ENCODE results near the gene ANKRD18B. TPM values are rescaled to one million over a fixed set of nuclear protein-coding genes. Genes with fewer than 3 reads are reported as not detected.
"Not testable (repeated sequence)": the region's sequence is repeated elsewhere in the genome, so short reads cannot be mapped to it uniquely, and the experiment has no call there.

The ANKRD18B gene
- total RNA-seq, 3 donors from 2014 or later, result 0.49 to 1.7 TPM; not detected in 1

DNA sequence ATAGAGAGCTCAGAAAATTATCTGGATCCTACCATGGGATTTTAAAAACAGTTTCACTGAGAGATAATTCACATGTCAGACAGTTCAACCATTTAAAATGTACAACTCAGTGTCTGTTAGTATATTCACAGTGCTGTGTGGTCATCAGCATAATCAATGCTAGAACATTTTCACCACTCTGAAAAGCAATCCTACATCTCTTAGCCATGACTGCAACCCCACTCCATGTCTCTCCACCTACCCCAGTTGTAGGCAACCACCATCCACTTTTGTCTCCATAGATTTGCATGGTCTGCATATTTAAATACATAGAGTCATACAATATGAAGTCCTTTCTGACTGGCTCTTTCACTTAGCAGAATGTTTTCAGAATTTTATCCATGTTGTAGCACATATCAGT lies 27.1 kb downstream of the ANKRD18B start:
- H3K9me3 ChIP-seq; ATAC-seq; H3K4me1 ChIP-seq (ENCODE audit: low read depth); H3K36me3 ChIP-seq (ENCODE audit: low read depth); DNase-seq; intact Hi-C loops (cut with DNase I, micrococcal nuclease); H3K4me3 ChIP-seq: not testable (repeated sequence)

DNA sequence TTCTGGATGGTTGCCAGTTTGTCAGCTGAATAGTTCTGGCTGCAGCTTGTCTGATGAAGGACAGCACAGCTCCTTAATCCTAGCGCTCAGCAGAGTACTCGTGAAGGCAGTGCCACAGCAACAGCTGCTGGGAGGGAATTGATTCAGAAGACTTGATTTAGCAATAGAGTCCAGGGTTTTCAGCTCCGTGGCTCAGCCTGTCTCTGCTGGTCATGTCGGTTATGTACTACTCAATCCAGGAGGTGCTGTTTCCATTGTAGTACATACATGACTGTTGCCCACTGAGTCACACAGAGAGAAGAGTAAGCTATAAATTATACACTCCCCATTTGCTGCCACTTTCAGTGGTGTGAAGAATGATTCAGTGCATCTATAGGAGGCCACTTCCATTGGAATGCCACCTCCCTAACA lies 28.3 kb downstream of the ANKRD18B start:
- ATAC-seq; H3K36me3 ChIP-seq (ENCODE audit: low read depth); DNase-seq; H3K9me3 ChIP-seq; H3K4me3 ChIP-seq; H3K4me1 ChIP-seq (ENCODE audit: low read depth); intact Hi-C loops (cut with DNase I, micrococcal nuclease): not testable (repeated sequence)

DNA sequence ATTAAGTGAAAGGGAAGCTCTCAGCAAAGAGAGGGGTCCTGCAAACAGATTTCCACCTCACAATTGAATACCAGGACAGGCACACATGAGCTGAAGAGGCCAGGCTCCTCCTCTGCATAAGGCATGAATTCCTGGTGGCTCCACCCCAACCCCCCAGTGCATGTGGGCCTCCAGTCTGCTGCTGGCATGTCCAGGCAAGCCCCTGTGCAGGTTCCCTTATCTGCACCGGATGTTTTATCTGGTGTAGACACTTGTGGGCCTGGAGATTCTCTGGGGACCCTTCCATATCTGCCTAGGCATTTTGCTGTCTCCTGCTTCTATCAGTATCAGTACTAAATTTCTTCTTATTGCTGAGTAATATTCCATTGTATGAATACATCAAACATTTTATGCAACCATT lies 36.2 kb downstream of the ANKRD18B start:
- DNase-seq; H3K4me3 ChIP-seq; H3K4me1 ChIP-seq (ENCODE audit: low read depth); H3K36me3 ChIP-seq (ENCODE audit: low read depth); H3K9me3 ChIP-seq; ATAC-seq; intact Hi-C loops (cut with DNase I, micrococcal nuclease): not testable (repeated sequence)

DNA sequence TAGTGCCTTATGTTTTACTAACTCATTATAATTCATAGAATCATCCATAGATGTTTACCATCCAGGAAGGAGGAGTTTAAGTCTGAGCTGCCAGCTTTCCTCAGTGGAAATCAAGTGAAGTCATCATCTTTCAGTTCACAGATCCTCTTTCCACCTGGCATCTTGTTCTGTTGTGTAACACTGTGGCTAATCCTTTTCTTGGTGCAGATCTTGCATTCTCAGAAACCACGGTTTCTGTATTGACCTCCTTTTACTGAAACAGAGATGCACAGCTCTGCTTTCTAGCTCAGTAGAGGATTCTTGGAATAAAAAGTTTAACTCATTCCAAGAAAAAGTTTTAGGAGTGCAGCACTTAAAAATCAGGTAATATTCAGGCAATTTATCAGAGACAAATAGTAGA lies 38.1 kb downstream of the ANKRD18B start:
- H3K9me3 ChIP-seq; DNase-seq; H3K4me3 ChIP-seq; ATAC-seq; H3K36me3 ChIP-seq (ENCODE audit: low read depth); H3K4me1 ChIP-seq (ENCODE audit: low read depth); intact Hi-C loops (cut with DNase I, micrococcal nuclease): not testable (repeated sequence)

DNA sequence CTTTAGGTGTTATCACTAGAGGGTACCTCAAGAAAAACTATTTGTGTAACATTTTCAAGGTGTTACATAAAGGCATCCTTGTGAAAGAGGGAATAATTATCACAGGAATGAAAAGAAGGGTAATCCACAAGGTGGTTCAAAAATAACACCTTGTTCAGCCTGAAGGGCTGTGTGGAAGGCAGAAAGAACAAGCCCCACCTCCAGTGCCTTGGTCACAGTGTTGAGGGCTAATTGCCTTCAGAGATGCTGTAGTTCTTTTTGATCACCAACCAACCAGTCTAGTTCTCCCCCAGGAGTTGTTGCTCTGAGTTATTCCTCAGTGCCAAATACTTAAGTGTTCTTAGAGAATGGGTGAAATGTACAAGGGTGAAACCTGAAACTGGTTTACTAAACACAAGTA lies 43.7 kb downstream of the ANKRD18B start:
- H3K9me3 ChIP-seq; H3K36me3 ChIP-seq (ENCODE audit: low read depth); H3K4me1 ChIP-seq (ENCODE audit: low read depth); ATAC-seq; DNase-seq; H3K4me3 ChIP-seq; intact Hi-C loops (cut with DNase I, micrococcal nuclease): not testable (repeated sequence)

DNA sequence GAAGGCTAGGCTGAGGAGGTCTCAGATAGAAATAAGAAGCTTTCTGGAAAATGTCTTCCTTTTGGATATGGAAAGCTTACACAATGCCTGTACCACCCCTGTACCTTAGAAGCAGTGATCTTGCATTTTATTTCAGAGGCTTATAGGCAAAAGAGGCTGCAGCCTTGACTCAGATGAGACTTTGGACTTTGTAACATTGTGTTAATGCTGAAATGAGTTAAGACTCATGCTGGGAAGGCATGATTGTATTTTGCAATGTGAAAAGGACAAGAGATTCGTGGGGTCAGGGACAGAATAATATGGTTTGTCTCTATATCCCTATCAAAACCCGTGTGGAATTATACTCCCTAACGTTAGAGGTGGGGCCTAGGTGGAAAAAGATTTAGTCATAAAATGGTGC lies 53.7 kb downstream of the ANKRD18B start:
- intact Hi-C loops (cut with DNase I, micrococcal nuclease); H3K4me3 ChIP-seq; H3K36me3 ChIP-seq (ENCODE audit: low read depth); H3K9me3 ChIP-seq; H3K4me1 ChIP-seq (ENCODE audit: low read depth): not testable (repeated sequence)
- DNase-seq, result peak in 1 of 3 donors; percentile 7
- ATAC-seq, result peak; percentile 52

DNA sequence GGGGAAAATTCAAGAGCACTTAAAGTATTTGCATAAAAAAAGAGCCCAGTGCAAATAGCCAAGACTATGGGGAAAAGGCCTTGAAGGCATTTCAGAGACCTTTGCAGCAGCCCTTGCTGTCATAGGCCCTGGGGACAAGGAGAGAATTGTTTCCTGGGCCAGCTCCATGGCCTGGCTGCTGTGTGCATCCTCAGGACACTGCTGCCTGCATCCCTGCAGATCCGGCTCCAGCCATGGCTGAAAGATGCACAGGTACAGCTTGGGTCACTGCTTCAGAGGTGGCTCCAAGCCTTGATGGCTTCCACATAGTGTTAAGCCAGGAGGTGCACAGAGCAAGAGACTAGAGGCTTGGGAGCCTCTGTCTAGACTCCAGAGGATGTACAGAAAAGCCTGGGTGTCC lies 55.9 kb downstream of the ANKRD18B start:
- ATAC-seq; H3K4me1 ChIP-seq (ENCODE audit: low read depth); H3K4me3 ChIP-seq; DNase-seq; H3K36me3 ChIP-seq (ENCODE audit: low read depth); H3K9me3 ChIP-seq; intact Hi-C loops (cut with DNase I, micrococcal nuclease): not testable (repeated sequence)

DNA sequence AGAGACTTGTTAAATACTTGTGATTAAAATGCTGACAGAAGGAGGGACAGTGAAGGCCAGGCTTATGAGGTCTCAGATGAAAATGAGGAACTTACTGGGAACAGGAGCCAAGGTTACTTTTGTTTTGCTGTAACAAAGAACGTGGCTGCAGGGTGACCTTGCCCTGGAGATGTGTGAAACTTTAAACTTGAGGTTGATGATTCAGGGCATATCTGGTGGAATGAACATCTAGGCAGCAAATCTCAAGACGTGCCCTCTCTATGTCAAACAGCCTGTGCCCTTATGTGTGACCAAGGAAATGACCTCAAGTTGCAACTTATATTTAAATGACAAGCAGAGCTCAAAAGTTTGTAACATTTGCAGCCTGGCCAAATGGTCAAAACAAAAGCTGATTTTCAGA lies 58.6 kb downstream of the ANKRD18B start:
- DNase-seq; H3K36me3 ChIP-seq (ENCODE audit: low read depth); intact Hi-C loops (cut with DNase I, micrococcal nuclease); H3K9me3 ChIP-seq; ATAC-seq; H3K4me3 ChIP-seq; H3K4me1 ChIP-seq (ENCODE audit: low read depth): not testable (repeated sequence)

DNA sequence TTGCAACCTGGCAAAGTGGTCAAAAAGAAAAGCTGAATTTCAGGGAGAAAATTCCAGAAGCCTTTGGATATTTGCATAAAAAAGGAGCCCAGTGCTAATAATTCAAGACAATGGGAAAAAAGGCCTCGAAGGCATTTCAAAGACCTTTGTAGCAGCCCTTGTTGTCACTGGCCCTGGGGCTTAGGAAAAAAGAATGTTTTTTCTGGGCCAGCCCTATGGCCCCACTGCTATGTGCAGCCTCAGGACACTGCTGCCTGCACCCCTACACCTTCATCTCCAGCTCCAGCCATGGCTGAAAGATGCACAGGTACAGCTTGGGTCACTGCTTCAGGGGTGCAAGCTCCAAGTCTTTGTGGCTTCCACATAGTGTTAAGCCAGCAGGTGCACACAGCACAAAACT lies 62.1 kb downstream of the ANKRD18B start:
- H3K4me3 ChIP-seq; intact Hi-C loops (cut with DNase I, micrococcal nuclease); H3K36me3 ChIP-seq (ENCODE audit: low read depth); H3K9me3 ChIP-seq; DNase-seq; ATAC-seq; H3K4me1 ChIP-seq (ENCODE audit: low read depth): not testable (repeated sequence)

DNA sequence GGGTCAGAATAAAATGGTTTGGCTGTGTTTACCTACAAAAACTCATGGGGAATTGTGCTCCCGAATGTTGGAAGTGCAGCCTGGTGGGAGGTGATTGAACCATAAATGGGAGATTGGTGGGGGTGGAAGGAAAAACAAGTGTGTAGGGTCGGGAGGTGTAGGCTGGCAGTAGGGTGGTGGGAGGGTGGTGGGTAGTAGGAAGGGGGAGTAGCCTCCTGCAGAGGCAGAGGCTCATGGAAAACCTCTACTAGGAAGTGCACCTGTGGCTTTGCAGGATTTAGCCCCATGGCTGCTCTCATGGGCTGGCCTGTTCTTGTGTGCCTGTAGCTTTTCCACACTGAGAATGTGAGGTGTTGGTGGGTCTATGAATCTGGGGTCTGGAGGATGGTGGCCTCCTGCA lies 63.7 kb downstream of the ANKRD18B start:
- ATAC-seq; H3K9me3 ChIP-seq; intact Hi-C loops (cut with DNase I, micrococcal nuclease); H3K4me1 ChIP-seq (ENCODE audit: low read depth); H3K4me3 ChIP-seq; H3K36me3 ChIP-seq (ENCODE audit: low read depth); DNase-seq: not testable (repeated sequence)

DNA sequence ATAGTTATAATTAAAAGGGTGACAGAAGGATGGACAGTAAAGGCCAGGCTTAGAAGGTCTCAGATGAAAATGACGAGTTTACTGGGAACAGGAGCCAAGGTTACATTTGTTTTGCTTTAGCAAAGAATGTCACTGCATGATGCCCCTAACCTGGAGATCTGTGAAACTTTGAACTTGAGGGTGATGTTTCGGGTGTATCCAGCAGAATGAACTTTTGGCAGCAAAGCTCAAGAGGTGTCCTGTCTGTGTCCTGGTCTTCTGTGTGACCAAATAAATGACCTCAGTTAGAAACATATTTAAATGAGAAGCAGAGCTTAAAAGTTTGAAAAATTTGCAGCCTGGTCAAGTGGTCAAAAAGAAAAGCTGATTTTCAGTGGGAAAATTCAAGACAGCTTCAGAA lies 64.8 kb downstream of the ANKRD18B start:
- ATAC-seq; H3K36me3 ChIP-seq (ENCODE audit: low read depth): not testable (repeated sequence)

DNA sequence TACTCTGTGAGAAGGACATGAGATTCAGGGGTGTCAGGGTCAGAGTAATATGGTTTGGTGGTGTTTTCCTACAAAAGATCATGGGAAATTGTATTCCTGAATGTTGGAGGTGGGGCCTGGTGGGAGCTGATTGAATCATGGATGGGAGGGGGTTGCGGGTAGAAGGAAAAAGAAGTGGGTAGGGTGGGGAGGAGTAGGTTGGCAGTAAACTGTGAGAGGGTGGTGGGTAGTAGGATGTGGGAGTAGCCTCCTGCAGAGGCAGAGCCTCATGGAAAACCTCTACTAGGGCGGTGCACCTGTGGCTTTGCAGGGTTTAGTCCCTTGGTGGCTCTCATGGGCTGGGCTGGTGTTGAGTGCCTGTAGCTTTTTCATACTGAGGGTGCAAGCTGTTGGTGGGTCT lies 66.8 kb downstream of the ANKRD18B start:
- H3K4me1 ChIP-seq (ENCODE audit: low read depth); intact Hi-C loops (cut with DNase I, micrococcal nuclease); ATAC-seq; DNase-seq; H3K36me3 ChIP-seq (ENCODE audit: low read depth); H3K9me3 ChIP-seq; H3K4me3 ChIP-seq: not testable (repeated sequence)

More for the DNA sequence above, 64.8 kb downstream of the ANKRD18B start:
- H3K9me3 ChIP-seq; DNase-seq; intact Hi-C loops (cut with DNase I, micrococcal nuclease); H3K4me3 ChIP-seq; H3K4me1 ChIP-seq (ENCODE audit: low read depth): not testable (repeated sequence)

DNA sequence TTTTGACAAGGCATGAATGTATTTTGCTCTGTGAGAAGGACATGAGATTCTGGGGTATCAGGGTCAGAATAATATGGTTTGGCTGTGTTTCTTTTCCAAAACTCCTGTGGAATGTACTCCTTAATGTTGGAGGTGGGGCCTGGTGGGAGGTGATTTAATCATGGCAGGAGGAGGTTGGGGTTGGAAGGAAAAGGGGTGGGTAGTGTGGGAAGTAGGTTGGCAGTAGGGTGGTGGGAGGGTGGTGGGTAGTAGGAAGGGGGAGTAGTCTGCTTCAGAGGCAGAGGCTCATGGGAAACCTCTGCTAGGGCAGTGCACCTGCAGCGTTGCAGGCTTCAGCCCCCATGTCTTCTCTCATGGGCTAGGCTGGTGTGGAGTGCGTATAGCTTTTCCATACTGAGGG lies 72.9 kb downstream of the ANKRD18B start:
- H3K9me3 ChIP-seq; intact Hi-C loops (cut with DNase I, micrococcal nuclease); DNase-seq; H3K36me3 ChIP-seq (ENCODE audit: low read depth); ATAC-seq; H3K4me1 ChIP-seq (ENCODE audit: low read depth); H3K4me3 ChIP-seq: not testable (repeated sequence)

DNA sequence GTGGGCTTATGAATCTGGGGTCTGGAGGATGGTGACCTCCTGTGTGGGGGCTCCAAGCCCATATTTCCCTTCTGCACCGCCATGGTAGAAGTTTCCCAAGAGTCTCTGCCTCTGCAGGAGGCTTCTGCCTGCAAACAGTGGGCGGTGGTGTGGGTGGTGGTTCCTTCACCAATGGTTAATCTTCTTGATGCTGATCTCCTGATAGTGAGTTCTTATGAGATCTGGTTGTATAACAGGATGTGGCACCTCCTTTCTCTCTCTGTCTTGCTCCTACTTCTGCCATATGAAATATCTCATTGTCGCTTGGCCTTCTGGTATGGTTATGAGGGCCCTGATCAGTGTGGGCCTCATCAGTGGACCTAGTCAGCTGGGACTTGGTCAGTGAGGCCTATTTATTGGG lies 73.3 kb downstream of the ANKRD18B start:
- intact Hi-C loops (cut with DNase I, micrococcal nuclease); DNase-seq: not testable (repeated sequence)

DNA sequence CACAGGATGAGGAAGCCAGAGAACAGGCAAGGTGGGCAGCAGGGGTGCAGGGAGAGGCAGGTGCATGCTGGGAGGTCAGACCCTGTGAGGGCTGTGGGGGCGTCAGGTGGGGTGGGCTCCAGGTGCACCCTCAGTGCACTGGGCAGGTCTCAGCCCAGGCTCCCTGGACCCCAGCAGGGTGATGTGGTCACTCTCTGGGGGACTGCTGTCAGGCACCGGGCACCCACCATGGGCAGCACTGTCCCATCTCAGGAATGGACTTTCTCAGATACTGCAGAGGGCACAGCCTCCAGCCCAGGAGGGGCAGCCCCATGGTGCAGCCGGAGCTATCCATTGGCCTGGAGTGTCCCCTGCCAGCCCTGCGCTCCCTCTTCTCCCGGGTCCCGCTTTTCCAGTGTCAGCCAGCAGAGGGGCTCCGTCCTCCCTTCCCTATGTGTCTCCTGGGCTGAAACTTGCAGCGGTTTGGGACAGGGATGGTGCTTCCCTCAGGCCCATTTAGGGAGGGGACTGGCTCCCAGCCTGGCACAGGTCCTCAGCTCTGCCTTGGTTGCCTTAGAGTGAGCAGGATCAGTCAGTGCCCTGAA lies 74.8 kb downstream of the ANKRD18B start:
- ATAC-seq; H3K4me3 ChIP-seq; H3K4me1 ChIP-seq (ENCODE audit: low read depth); intact Hi-C loops (cut with DNase I, micrococcal nuclease); DNase-seq; H3K9me3 ChIP-seq; H3K36me3 ChIP-seq (ENCODE audit: low read depth): not testable (repeated sequence)

More for the DNA sequence above, 73.3 kb downstream of the ANKRD18B start:
- not testable (repeated sequence) for H3K36me3 ChIP-seq (ENCODE audit: low read depth); H3K4me3 ChIP-seq; H3K4me1 ChIP-seq (ENCODE audit: low read depth); ATAC-seq; H3K9me3 ChIP-seq
